Measurements from ENCODE around the gene MED9. TPM values are rescaled to one million over a fixed set of nuclear protein-coding genes. Genes with fewer than 3 reads are reported as not detected.

MED9 gene
- total RNA-seq, 6 donors from 2014 or later, result 8.5 to 31.4 (median 13.9) TPM

DNA sequence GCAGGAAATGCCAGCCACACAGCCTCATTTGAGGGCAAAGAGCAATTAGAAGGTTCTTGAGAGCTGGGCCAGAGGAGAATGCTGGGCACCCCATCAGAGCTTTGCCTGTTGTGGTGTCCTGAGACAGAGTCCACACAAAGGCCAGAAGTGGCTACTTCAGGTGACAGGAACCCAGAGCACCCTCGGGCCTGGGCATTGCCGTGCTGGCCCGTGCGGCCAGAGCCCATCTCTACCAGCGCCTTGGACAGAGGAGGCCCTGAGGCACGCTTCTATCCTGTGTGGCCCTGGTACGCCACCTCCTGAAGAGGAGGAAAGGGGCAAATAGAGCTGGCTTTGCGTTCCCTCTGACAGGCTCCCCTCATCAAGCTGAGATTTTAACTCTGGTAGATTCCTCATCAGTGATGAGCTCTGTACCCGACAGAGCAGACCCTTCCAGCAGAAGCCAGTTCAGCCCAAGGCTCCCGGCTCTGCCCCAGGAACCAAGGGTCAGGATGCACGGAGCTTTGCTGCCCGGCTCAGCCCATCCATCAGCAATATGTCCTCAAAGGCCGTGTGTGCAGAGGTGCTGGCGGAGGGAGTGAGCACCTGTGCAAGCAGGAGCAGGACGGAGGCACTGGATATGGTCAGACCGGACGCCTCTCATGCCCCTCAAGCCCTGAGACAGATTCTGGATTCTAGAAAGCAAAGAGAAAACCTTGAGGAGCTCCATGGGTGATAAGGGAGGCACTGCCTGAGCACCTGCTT lies 22.8 kb downstream of the MED9 start:
- Histone ChIP-seq H3K27me3 (no peaks in the 10 kb centered on the region), H3K36me3 (no peaks in the 10 kb centered on the region), H3K4me1 (peaks cover 3 to 24% (median 16%) of the 10 kb centered on the region in 4 donors), H3K9me3 (no peaks in the 10 kb centered on the region), H3K4me3 (no peak overlapping the region), H3K27ac (no peak overlapping the region)
- 91 to 97% methylated on average over 6 to 17 of the region's 17 CpGs for WGBS, 2 donors
- ATAC-seq (ENCODE audit: low FRiP score in 2 of 2) (no peak), DNase-seq (no peak)
- TF ChIP-seq, protein P1, sequence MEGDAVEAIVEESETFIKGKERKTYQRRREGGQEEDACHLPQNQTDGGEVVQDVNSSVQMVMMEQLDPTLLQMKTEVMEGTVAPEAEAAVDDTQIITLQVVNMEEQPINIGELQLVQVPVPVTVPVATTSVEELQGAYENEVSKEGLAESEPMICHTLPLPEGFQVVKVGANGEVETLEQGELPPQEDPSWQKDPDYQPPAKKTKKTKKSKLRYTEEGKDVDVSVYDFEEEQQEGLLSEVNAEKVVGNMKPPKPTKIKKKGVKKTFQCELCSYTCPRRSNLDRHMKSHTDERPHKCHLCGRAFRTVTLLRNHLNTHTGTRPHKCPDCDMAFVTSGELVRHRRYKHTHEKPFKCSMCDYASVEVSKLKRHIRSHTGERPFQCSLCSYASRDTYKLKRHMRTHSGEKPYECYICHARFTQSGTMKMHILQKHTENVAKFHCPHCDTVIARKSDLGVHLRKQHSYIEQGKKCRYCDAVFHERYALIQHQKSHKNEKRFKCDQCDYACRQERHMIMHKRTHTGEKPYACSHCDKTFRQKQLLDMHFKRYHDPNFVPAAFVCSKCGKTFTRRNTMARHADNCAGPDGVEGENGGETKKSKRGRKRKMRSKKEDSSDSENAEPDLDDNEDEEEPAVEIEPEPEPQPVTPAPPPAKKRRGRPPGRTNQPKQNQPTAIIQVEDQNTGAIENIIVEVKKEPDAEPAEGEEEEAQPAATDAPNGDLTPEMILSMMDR (IDR thresholded peaks at IDR 0.05), result no peak
- TF ChIP-seq EP300 (IDR thresholded peaks at IDR 0.05) (no peak), POLR2A (IDR thresholded peaks at IDR 0.05) (no peak), POLR2AphosphoS5 (IDR thresholded peaks at IDR 0.05) (no peak)

DNA sequence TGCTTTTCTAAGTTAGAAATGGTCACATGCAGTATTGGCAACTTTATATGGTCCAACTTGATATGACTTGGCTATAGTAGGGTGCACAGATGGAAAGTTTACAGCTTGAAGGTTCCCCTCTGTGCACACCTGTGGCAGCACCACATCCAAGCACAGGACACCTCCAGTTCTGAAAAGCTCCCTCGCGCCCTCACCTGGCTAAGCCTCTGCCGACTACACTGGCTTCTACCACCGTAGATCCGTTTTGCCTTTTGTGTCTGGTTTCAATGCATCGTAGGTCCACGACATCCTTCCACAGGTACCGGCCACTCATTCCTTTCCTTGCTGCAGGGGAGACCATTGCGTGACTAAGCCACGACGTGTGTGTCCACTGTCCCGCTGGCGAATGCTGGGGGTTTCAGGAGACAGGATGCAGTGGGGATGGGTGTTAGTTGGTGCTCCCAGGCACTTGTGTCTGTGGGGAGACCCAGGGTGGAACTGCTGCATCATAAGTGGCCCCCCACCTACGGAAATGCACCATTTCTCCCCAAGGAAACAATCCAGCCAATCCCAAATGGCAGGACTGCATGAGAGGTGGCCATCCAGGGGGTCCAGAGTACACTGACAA lies 24.3 kb downstream of the MED9 start:
- WGBS, 2 donors, result 60 to 70% methylated on average over 14 of the region's 14 CpGs
- TF ChIP-seq, protein P1 (IDR thresholded peaks at IDR 0.05), result peak in 1 of 6 experiments; percentile 12
- TF ChIP-seq POLR2A (IDR thresholded peaks at IDR 0.05) (no peak), EP300 (IDR thresholded peaks at IDR 0.05) (no peak), POLR2AphosphoS5 (IDR thresholded peaks at IDR 0.05) (no peak)

DNA sequence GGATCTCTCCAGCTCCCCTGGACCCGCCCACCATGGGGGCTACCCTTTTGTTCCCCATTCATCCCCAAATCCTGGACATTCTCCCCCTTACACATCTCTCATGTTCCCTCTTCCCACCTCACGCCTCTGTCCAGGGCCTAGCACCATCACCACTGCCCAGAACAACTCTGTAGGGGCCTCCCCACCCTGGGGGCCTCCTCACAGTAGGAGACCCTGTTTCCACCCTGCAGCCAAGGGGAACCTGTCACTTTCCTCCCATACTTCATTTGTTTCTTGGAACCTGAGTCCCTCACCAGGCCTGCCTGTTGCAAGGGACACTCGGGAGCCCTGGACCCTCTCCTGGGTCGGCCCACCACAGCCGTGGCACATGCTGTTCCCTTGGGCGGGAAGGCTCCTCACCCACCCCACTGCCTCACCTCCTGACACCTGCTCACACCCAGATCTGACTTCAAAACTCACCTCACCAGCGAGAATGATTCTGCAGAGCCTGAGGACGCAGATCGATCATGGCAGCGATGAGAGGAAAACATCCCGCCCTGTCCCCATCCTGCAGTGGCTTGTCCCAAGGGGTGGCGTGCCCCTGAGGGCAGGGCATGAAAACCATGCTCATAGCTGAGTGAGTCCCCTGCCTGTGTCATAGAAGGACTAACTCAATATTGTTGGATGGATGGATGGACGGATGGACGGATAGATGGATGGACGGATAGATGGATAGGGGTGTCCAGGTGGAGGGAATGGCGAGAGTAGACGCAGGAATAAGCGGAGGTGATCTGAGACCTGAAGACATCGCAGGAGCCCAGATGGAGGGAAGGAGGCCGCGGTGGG lies 26.2 kb downstream of the MED9 start:
- WGBS, 2 donors, result 93 to 94% methylated on average over 17 to 21 of the region's 21 CpGs
- Histone ChIP-seq H3K4me1 (peaks cover 4 to 10% (median 7%) of the 10 kb centered on the region in 4 donors), H3K36me3 (no peaks in the 10 kb centered on the region), H3K27ac (no peak overlapping the region), H3K4me3 (no peak overlapping the region), H3K9me3 (no peaks in the 10 kb centered on the region), H3K27me3 (no peaks in the 10 kb centered on the region)
- no peak for ATAC-seq (ENCODE audit: low FRiP score in 2 of 2)
- no peak for DNase-seq
- TF ChIP-seq POLR2AphosphoS5 (IDR thresholded peaks at IDR 0.05) (no peak), POLR2A (IDR thresholded peaks at IDR 0.05) (no peak), EP300 (IDR thresholded peaks at IDR 0.05) (no peak)
- TF ChIP-seq, protein P1 (IDR thresholded peaks at IDR 0.05), result no peak

More for the DNA sequence above, 24.3 kb downstream of the MED9 start:
- no peak overlapping the region for H3K27ac ChIP-seq
- H3K4me1 ChIP-seq, result peaks cover under 1 to 9% (median 4%) of the 10 kb centered on the region in 4 donors
- DNase-seq, result no peak
- H3K9me3 ChIP-seq, result no peaks in the 10 kb centered on the region
- no peaks in the 10 kb centered on the region for H3K27me3 ChIP-seq
- H3K4me3 ChIP-seq, result no peak overlapping the region
- no peak for ATAC-seq (ENCODE audit: low FRiP score in 2 of 2)
- H3K36me3 ChIP-seq, result no peaks in the 10 kb centered on the region

DNA sequence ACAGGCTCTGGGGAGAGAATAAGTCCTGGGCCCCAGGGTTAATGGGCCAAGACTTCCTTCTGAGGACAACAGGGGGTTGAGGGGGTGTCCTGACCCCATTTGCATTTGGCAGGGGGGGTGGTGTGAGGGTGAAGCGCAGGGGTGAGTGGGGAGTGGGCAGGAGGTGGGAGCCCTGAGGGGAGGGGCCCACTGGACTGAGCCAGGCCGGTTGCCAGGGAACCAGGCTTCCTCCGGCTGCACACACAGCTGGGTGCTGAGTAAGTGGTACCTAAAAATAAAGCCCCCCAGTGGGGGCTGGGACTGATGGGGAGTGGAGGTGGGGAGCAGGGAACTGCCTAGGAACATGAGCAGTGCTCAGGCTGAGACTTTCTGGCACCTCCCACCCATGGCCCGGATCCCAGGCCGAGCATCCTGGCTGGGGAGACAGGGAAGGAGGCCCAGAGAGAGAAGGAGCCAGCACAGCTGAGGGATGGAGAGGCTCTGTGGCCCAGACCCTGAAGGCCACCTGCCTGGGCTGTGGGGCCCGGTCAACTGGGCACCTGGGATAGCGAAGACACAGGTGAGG lies 26.8 kb downstream of the MED9 start:
- 74 to 76% methylated on average over 4 to 6 of the region's 7 CpGs for WGBS, 2 donors
- Histone ChIP-seq H3K36me3 (no peaks in the 10 kb centered on the region), H3K9me3 (no peaks in the 10 kb centered on the region), H3K4me1 (peaks cover 4 to 10% (median 7%) of the 10 kb centered on the region in 4 donors), H3K27me3 (no peaks in the 10 kb centered on the region), H3K27ac (no peak overlapping the region), H3K4me3 (no peak overlapping the region)
- ATAC-seq (ENCODE audit: low FRiP score in 2 of 2) (no peak), DNase-seq (no peak)
- TF ChIP-seq, protein P1 (IDR thresholded peaks at IDR 0.05), result no peak
- TF ChIP-seq POLR2AphosphoS5 (IDR thresholded peaks at IDR 0.05), result no peak
- no peak for TF ChIP-seq POLR2A (IDR thresholded peaks at IDR 0.05)
- no peak for TF ChIP-seq EP300 (IDR thresholded peaks at IDR 0.05)

All from upper lobe of left lung (tissue), 6 donors.